HEK293 (cell line): ENCODE results near the gene FRY.

Experiments used
- CTCF ChIA-PET: fragments of 350-600 bp; formaldehyde crosslinking; extraction: SDS; loops from one replicate; lab custom pipeline; 2021; ENCODE audit warnings: antibody characterized with exemption; lab: Yijun Ruan, JAX
- POLR2A ChIA-PET: fragments of 300-600 bp; formaldehyde crosslinking; extraction: SDS; loops from one replicate; lab custom pipeline; 2020; ENCODE audit warnings: antibody characterized with exemption, inconsistent platforms; lab: Yijun Ruan, JAX
- H3K27ac ChIP-seq: fragments of 200-500 bp; sonication (Bioruptor generic); 2 replicates; pipeline ENCODE4 v1.5.1; 2014; ENCODE audit warnings: low read depth, low read length, control low read depth, inconsistent platforms; ENCODE audit errors: extremely low read depth
- H3K36me3 ChIP-seq, 2 experiments: fragments of 200-500 bp in 1 of 2; sonication (Bioruptor generic) in 1 of 2; 1 replicate in 1 of 2; 2 replicates in 1 of 2; pipeline ENCODE4 v1.5.1; 2014 to 2017; ENCODE audit warnings: inconsistent platforms in 2 of 2, low read length in 2 of 2; ENCODE audit not compliant: control insufficient read depth in 2 of 2, insufficient read depth in 1 of 2
- H3K4me1 ChIP-seq: fragments of 200-500 bp; sonication (Bioruptor generic); 2 replicates; pipeline ENCODE4 v1.5.1; 2014; ENCODE audit warnings: mild to moderate bottlenecking, low read length, inconsistent platforms; ENCODE audit not compliant: control insufficient read depth, insufficient read depth
- H3K4me3 ChIP-seq: 2 replicates; pipeline ENCODE4 v1.5.1; 2011; ENCODE audit warnings: low read depth, mild to moderate bottlenecking, control low read depth, low read length, moderate library complexity
- H3K9me3 ChIP-seq: fragments of 200-500 bp; sonication (Bioruptor generic); 2 replicates; pipeline ENCODE4 v1.5.1; 2014; ENCODE audit warnings: low read depth, low read length, inconsistent platforms; ENCODE audit not compliant: control insufficient read depth, insufficient read depth
- GLI4 ChIP-seq: fragments of 450-650 bp; formaldehyde crosslinking; IDR thresholded peaks from 2 replicates; pipeline ENCODE4 v1.5.1; 2016; ENCODE audit warnings: missing biosample characterization, missing genetic modification characterization
- KLF9 ChIP-seq: fragments of 450-650 bp; formaldehyde crosslinking; IDR thresholded peaks from 2 replicates; pipeline ENCODE4 v1.5.1; 2016; ENCODE audit warnings: missing biosample characterization, missing genetic modification characterization, low read depth
- OSR2 ChIP-seq: fragments of 450-650 bp; formaldehyde crosslinking; IDR thresholded peaks from 2 replicates; pipeline ENCODE4 v1.5.1; 2016; ENCODE audit warnings: missing biosample characterization, missing genetic modification characterization
- SP7 ChIP-seq: fragments of 450-650 bp; formaldehyde crosslinking; IDR thresholded peaks from 2 replicates; pipeline ENCODE4 v1.5.1; 2016; ENCODE audit warnings: missing biosample characterization, missing genetic modification characterization
- TRIM28 ChIP-seq: IDR thresholded peaks from 2 replicates; pipeline ENCODE4 v1.6.1; 2011; ENCODE audit warnings: low read length, control low read depth, borderline replicate concordance
- WT1 ChIP-seq: fragments of 450-650 bp; formaldehyde crosslinking; IDR thresholded peaks from 2 replicates; pipeline ENCODE4 v1.5.1; 2016; ENCODE audit warnings: missing biosample characterization, missing genetic modification characterization
- ZFHX2 ChIP-seq: fragments of 450-650 bp; formaldehyde crosslinking; conservative IDR thresholded peaks from 2 replicates; pipeline ENCODE4 v1.5.1; 2016; ENCODE audit warnings: missing biosample characterization, missing genetic modification characterization
- ZFP41 ChIP-seq: fragments of 450-650 bp; formaldehyde crosslinking; IDR thresholded peaks from 2 replicates; pipeline ENCODE4 v1.5.1; 2016; ENCODE audit warnings: missing biosample characterization, missing genetic modification characterization, borderline replicate concordance
- ZNF132 ChIP-seq: fragments of 450-650 bp; formaldehyde crosslinking; IDR thresholded peaks from 2 replicates; pipeline ENCODE4 v1.5.1; 2017; ENCODE audit warnings: missing biosample characterization, missing genetic modification characterization, borderline replicate concordance
- ZNF18 ChIP-seq: fragments of 450-650 bp; formaldehyde crosslinking; IDR thresholded peaks from 2 replicates; pipeline ENCODE4 v1.5.1; 2016; ENCODE audit warnings: missing biosample characterization, missing genetic modification characterization
- ZNF184 ChIP-seq: fragments of 450-650 bp; IDR thresholded peaks from 2 replicates; pipeline ENCODE4 v1.5.1; 2018; ENCODE audit warnings: missing biosample characterization, mild to moderate bottlenecking, missing genetic modification characterization
- ZNF19 ChIP-seq: fragments of 450-650 bp; formaldehyde crosslinking; IDR thresholded peaks from 2 replicates; pipeline ENCODE4; 2016; ENCODE audit warnings: missing biosample characterization, missing genetic modification characterization, low read depth
- ZNF211 ChIP-seq: fragments of 450-650 bp; formaldehyde crosslinking; IDR thresholded peaks from 2 replicates; pipeline ENCODE4 v1.5.1; 2016; ENCODE audit warnings: low read depth, missing biosample characterization, missing genetic modification characterization
- ZNF24 ChIP-seq: fragments of 450-650 bp; formaldehyde crosslinking; IDR thresholded peaks from 2 replicates; pipeline ENCODE4 v1.5.1; 2016; ENCODE audit warnings: missing biosample characterization, missing genetic modification characterization
- ZNF248 ChIP-seq: fragments of 450-650 bp; formaldehyde crosslinking; IDR thresholded peaks from 2 replicates; pipeline ENCODE4 v1.5.1; 2017; ENCODE audit warnings: missing biosample characterization, missing genetic modification characterization
- ZNF302 ChIP-seq: fragments of 450-650 bp; formaldehyde crosslinking; IDR thresholded peaks from 2 replicates; pipeline ENCODE4 v1.5.1; 2016; ENCODE audit warnings: missing biosample characterization, missing genetic modification characterization, low read depth
- ZNF354C ChIP-seq: fragments of 450-650 bp; formaldehyde crosslinking; IDR thresholded peaks from 2 replicates; pipeline ENCODE4 v1.5.1; 2016; ENCODE audit warnings: missing biosample characterization, missing genetic modification characterization, low read depth, borderline replicate concordance
- ZNF404 ChIP-seq: fragments of 450-650 bp; formaldehyde crosslinking; IDR thresholded peaks from 2 replicates; pipeline ENCODE4 v1.5.1; 2017; ENCODE audit warnings: missing biosample characterization, missing genetic modification characterization
- ZNF830 ChIP-seq: fragments of 450-650 bp; IDR thresholded peaks from 2 replicates; pipeline ENCODE4 v1.5.0; 2018; ENCODE audit warnings: missing biosample characterization, missing genetic modification characterization, low read depth, mild to moderate bottlenecking, moderate library complexity
- ZSCAN16 ChIP-seq: fragments of 450-650 bp; formaldehyde crosslinking; IDR thresholded peaks from 2 replicates; pipeline ENCODE4 v1.5.1; 2016; ENCODE audit warnings: missing biosample characterization, missing genetic modification characterization
- ZSCAN18 ChIP-seq: fragments of 450-650 bp; formaldehyde crosslinking; IDR thresholded peaks from 2 replicates; pipeline ENCODE4 v1.5.1; 2016; ENCODE audit warnings: missing biosample characterization, missing genetic modification characterization
- ZSCAN5A ChIP-seq: fragments of 450-650 bp; formaldehyde crosslinking; IDR thresholded peaks from 2 replicates; pipeline ENCODE4 v1.5.1; 2016; ENCODE audit warnings: missing biosample characterization, missing genetic modification characterization
- TF ChIP-seq, protein P1 (sequence below): fragments of 450-650 bp; formaldehyde crosslinking; IDR thresholded peaks from 2 replicates; pipeline ENCODE4 v1.5.1; 2017; ENCODE audit warnings: missing biosample characterization, missing genetic modification characterization
- TF ChIP-seq, protein P2 (sequence below): fragments of 450-650 bp; formaldehyde crosslinking; IDR thresholded peaks from 2 replicates; pipeline ENCODE4 v1.5.1; 2017; ENCODE audit warnings: missing biosample characterization, missing genetic modification characterization
- TF ChIP-seq, protein P3 (sequence below): fragments of 450-650 bp; formaldehyde crosslinking; IDR thresholded peaks from 2 replicates; pipeline ENCODE4 v1.5.1; 2016; ENCODE audit warnings: missing biosample characterization, missing genetic modification characterization

The FRY gene

GRCh38 chr13:32093006-32093405 is 61.4 kb downstream of the FRY start (continued):
- TF ChIP-seq GLI4 (no peak), ZNF830 (tag by site-specific recombination) (no peak), ZFP41 (tag by site-specific recombination) (no peak), ZNF132 (tag by site-specific recombination) (no peak), TRIM28 (no peak)
- TF ChIP-seq, protein P1, sequence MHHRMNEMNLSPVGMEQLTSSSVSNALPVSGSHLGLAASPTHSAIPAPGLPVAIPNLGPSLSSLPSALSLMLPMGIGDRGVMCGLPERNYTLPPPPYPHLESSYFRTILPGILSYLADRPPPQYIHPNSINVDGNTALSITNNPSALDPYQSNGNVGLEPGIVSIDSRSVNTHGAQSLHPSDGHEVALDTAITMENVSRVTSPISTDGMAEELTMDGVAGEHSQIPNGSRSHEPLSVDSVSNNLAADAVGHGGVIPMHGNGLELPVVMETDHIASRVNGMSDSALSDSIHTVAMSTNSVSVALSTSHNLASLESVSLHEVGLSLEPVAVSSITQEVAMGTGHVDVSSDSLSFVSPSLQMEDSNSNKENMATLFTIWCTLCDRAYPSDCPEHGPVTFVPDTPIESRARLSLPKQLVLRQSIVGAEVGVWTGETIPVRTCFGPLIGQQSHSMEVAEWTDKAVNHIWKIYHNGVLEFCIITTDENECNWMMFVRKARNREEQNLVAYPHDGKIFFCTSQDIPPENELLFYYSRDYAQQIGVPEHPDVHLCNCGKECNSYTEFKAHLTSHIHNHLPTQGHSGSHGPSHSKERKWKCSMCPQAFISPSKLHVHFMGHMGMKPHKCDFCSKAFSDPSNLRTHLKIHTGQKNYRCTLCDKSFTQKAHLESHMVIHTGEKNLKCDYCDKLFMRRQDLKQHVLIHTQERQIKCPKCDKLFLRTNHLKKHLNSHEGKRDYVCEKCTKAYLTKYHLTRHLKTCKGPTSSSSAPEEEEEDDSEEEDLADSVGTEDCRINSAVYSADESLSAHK (tag by site-specific recombination), result no peak
- TF ChIP-seq, protein P2, sequence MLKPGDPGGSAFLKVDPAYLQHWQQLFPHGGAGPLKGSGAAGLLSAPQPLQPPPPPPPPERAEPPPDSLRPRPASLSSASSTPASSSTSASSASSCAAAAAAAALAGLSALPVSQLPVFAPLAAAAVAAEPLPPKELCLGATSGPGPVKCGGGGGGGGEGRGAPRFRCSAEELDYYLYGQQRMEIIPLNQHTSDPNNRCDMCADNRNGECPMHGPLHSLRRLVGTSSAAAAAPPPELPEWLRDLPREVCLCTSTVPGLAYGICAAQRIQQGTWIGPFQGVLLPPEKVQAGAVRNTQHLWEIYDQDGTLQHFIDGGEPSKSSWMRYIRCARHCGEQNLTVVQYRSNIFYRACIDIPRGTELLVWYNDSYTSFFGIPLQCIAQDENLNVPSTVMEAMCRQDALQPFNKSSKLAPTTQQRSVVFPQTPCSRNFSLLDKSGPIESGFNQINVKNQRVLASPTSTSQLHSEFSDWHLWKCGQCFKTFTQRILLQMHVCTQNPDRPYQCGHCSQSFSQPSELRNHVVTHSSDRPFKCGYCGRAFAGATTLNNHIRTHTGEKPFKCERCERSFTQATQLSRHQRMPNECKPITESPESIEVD (tag by site-specific recombination), result no peak

DNA sequence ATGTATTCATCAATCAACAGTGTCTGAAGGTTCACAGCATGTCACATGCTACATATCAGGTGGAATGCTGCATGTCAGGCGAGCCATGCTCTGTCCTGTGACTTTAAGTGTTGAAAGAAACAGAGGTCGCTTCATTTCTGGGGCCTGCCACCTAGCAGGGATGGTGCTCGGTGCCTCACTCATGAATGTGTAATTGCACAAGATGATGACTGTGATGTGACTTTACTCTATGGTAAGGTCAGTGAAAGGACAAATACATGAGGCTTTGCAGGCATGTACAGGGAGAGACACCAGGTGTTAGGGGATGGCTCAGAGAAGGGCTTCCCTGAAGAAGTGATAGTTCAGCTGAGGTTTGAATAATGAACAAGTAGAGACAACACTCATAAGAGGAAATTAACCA is 66.7 kb downstream of the FRY start:
- H3K9me3 ChIP-seq, result no peaks in the 10 kb centered on the region
- H3K4me3 ChIP-seq, result no peak overlapping the region
- TF ChIP-seq ZNF248 (tag by site-specific recombination), result no peak
- TF ChIP-seq ZNF19, result no peak
- TF ChIP-seq ZNF302 (tag by site-specific recombination), result no peak
- H3K27ac ChIP-seq, result no peak overlapping the region
- no peaks in the 10 kb centered on the region for H3K4me1 ChIP-seq
- ChIA-PET POLR2A (no interaction called here), CTCF (no interaction called here)
- H3K36me3 ChIP-seq, result no peaks in the 10 kb centered on the region

- Histone ChIP-seq H3K27ac (no peak overlapping the region), H3K4me3 (no peak overlapping the region), H3K9me3 (no peaks in the 10 kb centered on the region), H3K36me3 (no peaks in the 10 kb centered on the region), H3K4me1 (no peaks in the 10 kb centered on the region)
- CTCF ChIA-PET, result no interaction called here
- POLR2A ChIA-PET, result no interaction called here
- TF ChIP-seq ZSCAN16 (tag by site-specific recombination) (no peak), ZNF19 (no peak), WT1 (no peak), ZNF354C (tag by site-specific recombination) (no peak), ZNF184 (tag by site-specific recombination) (no peak), OSR2 (no peak), ZNF404 (tag by site-specific recombination) (no peak), ZNF18 (no peak), ZNF24 (tag by site-specific recombination) (no peak), KLF9 (no peak), SP7 (tag by site-specific recombination) (no peak), ZNF211 (tag by site-specific recombination) (no peak), ZSCAN5A (no peak), ZSCAN18 (no peak), ZFHX2 (no peak)
- TF ChIP-seq, protein P3, sequence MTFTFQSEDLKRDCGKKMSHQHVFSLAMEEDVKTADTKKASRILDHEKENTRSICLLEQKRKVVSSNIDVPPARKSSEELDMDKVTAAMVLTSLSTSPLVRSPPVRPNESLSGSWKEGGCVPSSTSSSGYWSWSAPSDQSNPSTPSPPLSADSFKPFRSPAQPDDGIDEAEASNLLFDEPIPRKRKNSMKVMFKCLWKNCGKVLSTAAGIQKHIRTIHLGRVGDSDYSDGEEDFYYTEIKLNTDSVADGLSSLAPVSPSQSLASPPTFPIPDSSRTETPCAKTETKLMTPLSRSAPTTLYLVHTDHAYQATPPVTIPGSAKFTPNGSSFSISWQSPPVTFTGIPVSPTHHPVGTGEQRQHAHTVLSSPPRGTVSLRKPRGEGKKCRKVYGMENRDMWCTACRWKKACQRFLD (tag by site-specific recombination), result no peak
Observed at GRCh38 chr13:32105653-32106313, 74.2 kb downstream of the FRY start.
